Spleen (tissue), 11 donors: ENCODE data around the gene SLC35G2. TPM values are rescaled to one million over a fixed set of nuclear protein-coding genes. Genes with fewer than 3 reads are reported as not detected.

ENCODE experiments used
- DNase-seq: peaks from one replicate; pipeline ENCODE4 v3.0.0-alpha.2; 2020
- H3K27ac ChIP-seq, 8 donors: fragments of 200-600 bp; sonication (generic) in 7 of 8; 1 replicate in 4 of 8; 2 replicates in 4 of 8; pipeline versions ENCODE4 v1.5.0 to v1.8.0; 2016 to 2021; ENCODE audit warnings: inconsistent platforms in 4 of 8, mild to moderate bottlenecking in 4 of 8, moderate library complexity in 1 of 8
- H3K27me3 ChIP-seq, 7 donors: fragments of 200-600 bp; sonication (generic) in 6 of 7; replicated peaks in 1 of 7; 1 replicate in 4 of 7; 2 replicates in 3 of 7; pipeline versions ENCODE4 v1.5.0 to v1.8.0; 2016 to 2021; ENCODE audit warnings: inconsistent platforms in 3 of 7, mild to moderate bottlenecking in 1 of 7
- H3K36me3 ChIP-seq, 6 donors: fragments of 200-600 bp; sonication (generic) in 5 of 6; 1 replicate in 4 of 6; 2 replicates in 2 of 6; pipeline versions ENCODE4 v1.5.0 to v1.8.0; 2016 to 2021; ENCODE audit warnings: inconsistent platforms in 2 of 6
- H3K4me1 ChIP-seq, 6 donors: fragments of 200-600 bp; sonication (generic) in 5 of 6; 1 replicate in 3 of 6; 2 replicates in 3 of 6; pipeline versions ENCODE4 v1.5.0 to v1.8.0; 2016 to 2021; ENCODE audit warnings: inconsistent platforms in 3 of 6
- H3K4me3 ChIP-seq, 8 donors: fragments of 200-600 bp; sonication (generic) in 7 of 8; 1 replicate in 4 of 8; 2 replicates in 4 of 8; pipeline versions ENCODE4 v1.5.0 to v1.8.0; 2016 to 2021; ENCODE audit warnings: inconsistent platforms in 4 of 8, mild to moderate bottlenecking in 4 of 8, moderate library complexity in 2 of 8
- H3K9me3 ChIP-seq, 8 donors: fragments of 200-600 bp; sonication (generic) in 7 of 8; 1 replicate in 4 of 8; 2 replicates in 4 of 8; pipeline versions ENCODE4 v1.5.0 to v1.8.0; 2016 to 2021; ENCODE audit warnings: inconsistent platforms in 4 of 8
- POLR2A ChIP-seq, 3 donors: fragments of 450-650 bp; IDR thresholded peaks; one replicate each; pipeline ENCODE4 v1.5.1; 2017; ENCODE audit warnings: antibody characterized with exemption in 3 of 3, mild to moderate bottlenecking in 1 of 3
- POLR2AphosphoS5 ChIP-seq, 3 donors: sonication (generic); formaldehyde crosslinking; IDR thresholded peaks; one replicate each; pipeline ENCODE4 v1.5.1; 2017; ENCODE audit warnings: antibody characterized with exemption in 3 of 3
- WGBS, 5 donors: extraction: QIAGEN DNeasy Blood & Tissue Kit in 3 of 5; methylation state at CpG; one replicate each; pipeline versions ENCODE4 v1.1.5 to v1.1.7; 2013 to 2018; 5-methylcytosine and 5-hydroxymethylcytosine counted together
- intact Hi-C: fragments of 100-400 bp; cut with DNase I; formaldehyde crosslinking; loops from one replicate; pipeline ENCODE4 v1.15.0; 2023; ENCODE audit warnings: low total_unique reads
- polyA plus RNA-seq, 3 donors: library from polyadenylated mRNA; stranded (reverse); fragments of 200-250 nt; gene quantifications; one replicate each; pipeline ENCODE4 v1.2.1, GENCODE V29; 2013
- total RNA-seq, 7 donors: library from RNA; depleted of rRNA in 3 of 7; stranded (reverse); fragments of >200 nt in 3 of 7; fragmentation: NEBNext Ultra II Directional in 4 of 7; extraction: Animal tissue kit (Norgen Biotek cat#: 25700) in 4 of 7; gene quantifications; one replicate each; pipeline versions ENCODE4 v1.1.0 to v1.2.1, GENCODE V29; 2016 to 2021
- TF ChIP-seq, protein P1 (sequence below), 11 experiments: fragments of 200-600 bp in 7 of 11; fragments of 450-650 bp in 4 of 11; sonication (generic) in 4 of 11; IDR thresholded peaks in 8 of 11; conservative IDR thresholded peaks in 3 of 11; 1 replicate in 7 of 11; 2 replicates in 4 of 11; pipeline versions ENCODE4 v1.4.0 to v1.8.0; 2016 to 2021; ENCODE audit warnings: antibody characterized with exemption in 11 of 11, inconsistent platforms in 4 of 11, mild to moderate bottlenecking in 1 of 11
- donor health status: healthy with polysubstance abuse.
- donor health status: DM: no; HTN: no; CAD: no; lungs with moderate emphysema.
- donor health status: DM: no; HTN: no; CAD: no.
- donor health status: Bipolar disorder and iron deficiency.
- donor health status: healthy.
- donor health status: DM: no; HTN: no; CAD: no.
- donor health status: DM: yes; HTN: yes; CAD: no.

Gene SLC35G2
- total and polyA plus RNA-seq, 10 donors = 1.1 to 7.7 (median 3.2) TPM

DNA sequence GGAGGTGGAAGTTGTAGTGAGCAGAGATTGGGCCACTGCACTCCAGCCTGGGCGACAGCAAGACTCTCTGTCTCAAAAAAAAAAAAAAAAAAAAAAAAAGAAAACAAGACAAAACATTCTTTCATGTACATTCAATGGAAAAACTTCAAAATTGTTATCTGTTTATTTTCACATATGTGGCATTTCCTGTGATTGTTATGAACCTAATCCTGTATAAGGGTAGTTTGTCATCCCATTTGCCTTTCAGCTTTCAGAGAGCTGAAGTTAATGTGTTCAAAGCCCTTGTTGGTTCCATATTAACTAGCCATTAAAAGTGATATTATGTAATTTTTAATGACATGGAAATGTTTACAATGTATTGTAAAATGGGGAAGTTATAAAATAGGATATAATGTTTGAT, 25.8 kb downstream of the SLC35G2 start:
- 81 to 100% (median 94%) methylated on average over 1 of the region's 1 CpG for WGBS, 5 donors
- TF ChIP-seq, protein P1, sequence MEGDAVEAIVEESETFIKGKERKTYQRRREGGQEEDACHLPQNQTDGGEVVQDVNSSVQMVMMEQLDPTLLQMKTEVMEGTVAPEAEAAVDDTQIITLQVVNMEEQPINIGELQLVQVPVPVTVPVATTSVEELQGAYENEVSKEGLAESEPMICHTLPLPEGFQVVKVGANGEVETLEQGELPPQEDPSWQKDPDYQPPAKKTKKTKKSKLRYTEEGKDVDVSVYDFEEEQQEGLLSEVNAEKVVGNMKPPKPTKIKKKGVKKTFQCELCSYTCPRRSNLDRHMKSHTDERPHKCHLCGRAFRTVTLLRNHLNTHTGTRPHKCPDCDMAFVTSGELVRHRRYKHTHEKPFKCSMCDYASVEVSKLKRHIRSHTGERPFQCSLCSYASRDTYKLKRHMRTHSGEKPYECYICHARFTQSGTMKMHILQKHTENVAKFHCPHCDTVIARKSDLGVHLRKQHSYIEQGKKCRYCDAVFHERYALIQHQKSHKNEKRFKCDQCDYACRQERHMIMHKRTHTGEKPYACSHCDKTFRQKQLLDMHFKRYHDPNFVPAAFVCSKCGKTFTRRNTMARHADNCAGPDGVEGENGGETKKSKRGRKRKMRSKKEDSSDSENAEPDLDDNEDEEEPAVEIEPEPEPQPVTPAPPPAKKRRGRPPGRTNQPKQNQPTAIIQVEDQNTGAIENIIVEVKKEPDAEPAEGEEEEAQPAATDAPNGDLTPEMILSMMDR (IDR thresholded peaks at IDR 0.05 in 8 of 11, conservative IDR thresholded peaks at IDR 0.05 in 3 of 11) = no peak
- TF ChIP-seq POLR2A (IDR thresholded peaks at IDR 0.05) (no peak), POLR2AphosphoS5 (IDR thresholded peaks at IDR 0.05) (no peak)
- H3K4me3 ChIP-seq = no peak overlapping the region
- H3K27me3 ChIP-seq = no peaks in the 10 kb centered on the region
- no peaks in the 10 kb centered on the region for H3K9me3 ChIP-seq
- no peaks in the 10 kb centered on the region for H3K4me1 ChIP-seq
- DNase-seq = no peak
- intact Hi-C loops = no loop called here
- peaks cover 0 to 52% (median 1%) of the 10 kb centered on the region in 6 donors for H3K36me3 ChIP-seq
- H3K27ac ChIP-seq = no peak overlapping the region

DNA sequence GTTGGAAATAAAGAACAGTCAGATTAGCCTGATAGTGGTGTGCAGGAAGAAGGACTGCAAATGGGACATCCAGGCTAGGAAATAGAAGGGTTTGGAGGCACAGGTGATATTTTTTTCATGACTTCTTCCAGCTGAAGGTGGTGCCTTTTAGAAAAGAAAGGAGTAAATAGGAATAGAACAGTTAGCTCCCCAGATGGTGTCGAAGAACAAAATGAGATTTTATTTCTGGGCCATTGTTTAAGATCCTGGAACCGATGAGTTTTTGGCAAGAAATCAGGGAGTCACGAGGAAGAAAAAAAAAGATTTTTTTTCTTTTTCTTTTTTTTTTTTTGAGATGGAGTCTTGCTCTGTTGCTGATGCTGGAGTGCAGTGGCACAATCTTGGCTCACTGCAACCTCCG, 33.3 kb downstream of the SLC35G2 start:
- DNase-seq = no peak
- H3K4me3 ChIP-seq = no peak overlapping the region
- intact Hi-C loops = no loop called here
- H3K9me3 ChIP-seq = peaks cover 0 to 7% (median 0%) of the 10 kb centered on the region in 8 donors
- TF ChIP-seq POLR2AphosphoS5 (IDR thresholded peaks at IDR 0.05) = no peak
- TF ChIP-seq, protein P1 (IDR thresholded peaks at IDR 0.05 in 8 of 11, conservative IDR thresholded peaks at IDR 0.05 in 3 of 11) = no peak
- peaks cover 0 to 12% (median 0%) of the 10 kb centered on the region in 6 donors for H3K36me3 ChIP-seq
- no peaks in the 10 kb centered on the region for H3K27me3 ChIP-seq
- no peak overlapping the region for H3K27ac ChIP-seq
- peaks cover 0 to 14% (median 5%) of the 10 kb centered on the region in 6 donors for H3K4me1 ChIP-seq
- 83 to 90% (median 87%) methylated on average over 4 of the region's 4 CpGs for WGBS, 5 donors

DNA sequence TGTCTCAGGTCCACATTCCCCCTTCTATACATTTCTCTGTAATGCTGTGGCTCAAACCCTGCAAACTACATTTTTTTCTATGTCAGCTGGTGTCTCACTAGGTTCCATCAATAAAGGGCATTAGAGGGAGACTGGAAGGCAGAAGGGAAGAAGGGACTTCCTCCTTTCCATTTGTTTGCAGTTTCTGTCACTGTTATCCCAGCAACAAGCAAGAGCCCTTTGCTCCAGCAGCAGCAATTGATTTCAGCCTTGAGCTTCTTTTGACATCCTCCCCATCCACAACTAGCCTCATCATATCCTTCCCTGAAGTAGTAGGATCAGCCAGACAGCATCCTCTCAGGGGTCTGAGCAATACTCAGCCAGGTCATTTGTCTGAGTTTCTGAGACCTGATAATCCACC, 37.7 kb downstream of the SLC35G2 start:
- H3K27ac ChIP-seq = peak overlapping the region in 1 of 8 donors; percentile 2

DNA sequence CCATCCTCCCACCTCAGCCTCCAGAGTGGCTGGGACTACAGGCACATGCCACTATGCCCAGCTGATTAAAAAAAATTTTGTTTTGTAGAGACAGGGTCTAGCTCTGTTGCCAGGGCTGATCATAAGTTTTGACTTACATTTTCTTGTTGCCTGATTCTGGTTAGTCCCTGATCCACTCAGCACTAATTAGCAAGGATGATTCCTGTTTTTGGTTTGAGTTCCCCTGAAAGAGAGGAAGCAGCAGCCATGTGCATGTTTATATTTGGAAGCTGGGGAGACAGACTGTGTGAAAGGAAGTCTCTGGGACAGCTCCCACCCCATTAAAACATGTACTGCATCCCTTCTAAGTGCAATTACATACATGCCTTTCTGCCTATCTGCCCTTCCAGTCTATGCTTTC, 39.5 kb downstream of the SLC35G2 start:
- no peak for TF ChIP-seq POLR2AphosphoS5 (IDR thresholded peaks at IDR 0.05)
- Histone ChIP-seq H3K27me3 (no peaks in the 10 kb centered on the region), H3K9me3 (peaks cover 0 to 9% (median 0%) of the 10 kb centered on the region in 8 donors), H3K27ac (peak overlapping the region in 1 of 8 donors; percentile 30), H3K4me1 (peaks cover 4 to 61% (median 24%) of the 10 kb centered on the region in 6 donors), H3K4me3 (no peak overlapping the region), H3K36me3 (peaks cover 0 to 8% (median 0%) of the 10 kb centered on the region in 6 donors)
- no peak for DNase-seq
- intact Hi-C loops = no loop called here

More for the DNA sequence above, 37.7 kb downstream of the SLC35G2 start:
- H3K4me3 ChIP-seq = no peak overlapping the region
- H3K4me1 ChIP-seq = peaks cover 4 to 56% (median 20%) of the 10 kb centered on the region in 6 donors
- H3K36me3 ChIP-seq = peaks cover 0 to 8% (median 0%) of the 10 kb centered on the region in 6 donors
- H3K27me3 ChIP-seq = no peaks in the 10 kb centered on the region
- no peak for DNase-seq
- TF ChIP-seq, protein P1 (IDR thresholded peaks at IDR 0.05 in 8 of 11, conservative IDR thresholded peaks at IDR 0.05 in 3 of 11) = no peak
- TF ChIP-seq POLR2A (IDR thresholded peaks at IDR 0.05) = no peak
- no peak for TF ChIP-seq POLR2AphosphoS5 (IDR thresholded peaks at IDR 0.05)
- peaks cover 0 to 9% (median 0%) of the 10 kb centered on the region in 8 donors for H3K9me3 ChIP-seq
- intact Hi-C loops = no loop called here
